K562 (cell line): Measurements from ENCODE around the gene C1QL3. TPM values are rescaled to one million over a fixed set of nuclear protein-coding genes. Genes with fewer than 3 reads are reported as not detected.

ENCODE experiments used
- CBFA2T2 ChIP-seq: fragments of 450-650 bp; conservative IDR thresholded peaks from 2 replicates; pipeline ENCODE4 v1.6.1; 2017; ENCODE audit warnings: mild to moderate bottlenecking
- ELF4 ChIP-seq: fragments of 450-650 bp; formaldehyde crosslinking; IDR thresholded peaks from 2 replicates; pipeline ENCODE4 v1.4.0; 2022; ENCODE audit warnings: missing genetic modification characterization
- EP300 ChIP-seq: IDR thresholded peaks from 2 replicates; pipeline ENCODE4 v1.6.1; 2012; ENCODE audit warnings: low read length, improper control_type of control experiment
- GTF2E2 ChIP-seq: fragments of 200-800 bp; sonication (Bioruptor generic); IDR thresholded peaks from 2 replicates; pipeline ENCODE4 v1.6.1; 2016; ENCODE audit warnings: missing genetic modification characterization, missing compliant biosample characterization
- HLTF ChIP-seq: fragments of 450-650 bp; IDR thresholded peaks from 2 replicates; pipeline ENCODE4 v1.6.1; 2016
- KAT8 ChIP-seq: fragments of 450-650 bp; IDR thresholded peaks from 2 replicates; pipeline ENCODE4 v1.6.1; 2016; ENCODE audit warnings: low read depth, mild to moderate bottlenecking
- MYNN ChIP-seq, 2 experiments: sonication (generic); formaldehyde crosslinking in 1 of 2; IDR thresholded peaks; 2 replicates each; pipeline versions ENCODE4 v1.5.0 to v1.6.1; 2016 to 2020; ENCODE audit warnings: antibody characterized with exemption in 1 of 2, missing genetic modification reagents in 1 of 2
- PPARD ChIP-seq: fragments of 250-450 bp; sonication (Bioruptor Pico); IDR thresholded peaks from 2 replicates; pipeline ENCODE4 v1.8.0; 2022; ENCODE audit warnings: inconsistent platforms, mild to moderate bottlenecking, moderate library complexity
- PRPF4 ChIP-seq: fragments of 200-400 bp; formaldehyde crosslinking; IDR thresholded peaks from one replicate; pipeline ENCODE4 v1.6.1; 2017; ENCODE audit warnings: low read length, low read depth, mild to moderate bottlenecking; ENCODE audit not compliant: insufficient read depth, poor library complexity, severe bottlenecking
- RBM17 ChIP-seq: fragments of 200-400 bp; formaldehyde crosslinking; IDR thresholded peaks from 2 replicates; pipeline ENCODE4 v1.6.1; 2017; ENCODE audit warnings: low read depth, mild to moderate bottlenecking, low read length, borderline replicate concordance
- SMAD2 ChIP-seq: fragments of 150-350 bp; IDR thresholded peaks from 2 replicates; pipeline ENCODE4 v1.6.1; 2014; ENCODE audit warnings: low read depth, mild to moderate bottlenecking, low read length
- SRSF7 ChIP-seq: fragments of 200-400 bp; formaldehyde crosslinking; optimal IDR thresholded peaks from 2 replicates; pipeline ENCODE3; 2017; ENCODE audit warnings: mild to moderate bottlenecking, low read depth, low read length
- TAF7 ChIP-seq: fragments of 450-650 bp; IDR thresholded peaks from 2 replicates; pipeline ENCODE4 v1.6.1; 2016; ENCODE audit warnings: missing genetic modification characterization, missing compliant biosample characterization
- TOE1 ChIP-seq, 2 experiments: fragments of 450-650 bp in 1 of 2; sonication (generic) in 1 of 2; formaldehyde crosslinking in 1 of 2; IDR thresholded peaks; 2 replicates each; pipeline versions ENCODE4 v1.7.1 to v1.8.0; 2016 to 2022; ENCODE audit warnings: borderline replicate concordance in 2 of 2, mild to moderate bottlenecking in 2 of 2, antibody characterized with exemption in 1 of 2, inconsistent platforms in 1 of 2, low read depth in 1 of 2, missing genetic modification reagents in 1 of 2, moderate library complexity in 1 of 2
- ZBTB1 ChIP-seq: sonication (generic); formaldehyde crosslinking; IDR thresholded peaks from 2 replicates; pipeline ENCODE4 v1.8.1; 2023; ENCODE audit warnings: missing genetic modification reagents, low read depth, mild to moderate bottlenecking, borderline replicate concordance
- ZNF174 ChIP-seq: fragments of 250-450 bp; sonication (Bioruptor Pico); IDR thresholded peaks from 2 replicates; pipeline ENCODE4 v1.4.0; 2020; ENCODE audit warnings: mild to moderate bottlenecking
- ZNF280A ChIP-seq: fragments of 450-650 bp; IDR thresholded peaks from 2 replicates; pipeline ENCODE4 v1.6.1; 2018; ENCODE audit warnings: mild to moderate bottlenecking, low read depth; ENCODE audit not compliant: partially characterized antibody
- ZNF583 ChIP-seq: fragments of 250-450 bp; sonication (Bioruptor Pico); IDR thresholded peaks from 2 replicates; pipeline ENCODE4 v1.4.0; 2020
- polyA plus RNA-seq, 8 experiments: library from polyadenylated mRNA; depleted of rRNA in 4 of 8; stranded (reverse) in 5 of 8; unstranded in 3 of 8; fragments of >200 nt; fragmentation: Nextera tagmentation in 2 of 8; fragmentation: Illumina TruSeq in 1 of 8; extraction: Ambion mirVana in 2 of 8; extraction: Trizol in 1 of 8; gene quantifications; 2 replicates each; pipeline versions ENCODE4 v1.2.1 to v1.2.3, GENCODE V29; 2011 to 2014; ENCODE audit warnings: inconsistent platforms in 1 of 8, missing spikeins in 1 of 8
- total RNA-seq, 7 experiments: library from RNA; depleted of rRNA in 6 of 7; stranded (reverse); fragments of >200 nt in 6 of 7; fragmentation: Illumina TruSeq in 2 of 7; extraction: Trizol in 2 of 7; gene quantifications; 2 replicates each; pipeline versions ENCODE4 v1.2.1 to v1.2.3, GENCODE V29; 2011 to 2021; ENCODE audit warnings: low replicate concordance in 1 of 7
- TF ChIP-seq, protein P1 (sequence below): fragments of 200-800 bp; sonication (Bioruptor generic); IDR thresholded peaks from 2 replicates; pipeline ENCODE4 v1.6.1; 2017; ENCODE audit warnings: missing genetic modification characterization, missing compliant biosample characterization
- TF ChIP-seq, protein P2 (sequence below): fragments of 150-350 bp; IDR thresholded peaks from 2 replicates; pipeline ENCODE4 v1.6.1; 2014; ENCODE audit warnings: low read depth, mild to moderate bottlenecking, low read length, borderline replicate concordance
- TF ChIP-seq, protein P3 (sequence below): fragments of 450-650 bp; formaldehyde crosslinking; IDR thresholded peaks from 2 replicates; pipeline ENCODE4 v1.4.0; 2020; ENCODE audit warnings: mild to moderate bottlenecking

The C1QL3 gene
- total and polyA plus RNA-seq, 9 of the 15 experiments (the other 6 are each of a cell fraction or from before 2014, with no cell fraction given): 0.28 to 0.37 TPM; not detected in 7

- TF ChIP-seq TOE1 (IDR thresholded peaks at IDR 0.05; ENCODE audit: borderline replicate concordance) (peak; percentile 70; the same call in 1 of the 2 replicates), TOE1 (CRISPR knock-in tag; IDR thresholded peaks at IDR 0.05; ENCODE audit: borderline replicate concordance, low read depth) (no peak), SMAD2 (no peak), GTF2E2 (tag) (no peak), ZNF174 (no peak), RBM17 (no peak), PRPF4 (no peak), SRSF7 (no peak), HLTF (no peak), CBFA2T2 (peak; percentile 12; the same call in 1 of the 2 replicates), PPARD (CRISPR knock-in tag) (no peak), ELF4 (CRISPR knock-in tag) (no peak), MYNN (IDR thresholded peaks at IDR 0.05) (no peak), MYNN (CRISPR knock-in tag; IDR thresholded peaks at IDR 0.05) (no peak), ZBTB1 (CRISPR knock-in tag) (no peak), ZNF280A (no peak), EP300 (peak; percentile 46; the same call in 1 of the 2 replicates), ZNF583 (no peak), KAT8 (no peak), TAF7 (no peak)
- TF ChIP-seq, protein P1, sequence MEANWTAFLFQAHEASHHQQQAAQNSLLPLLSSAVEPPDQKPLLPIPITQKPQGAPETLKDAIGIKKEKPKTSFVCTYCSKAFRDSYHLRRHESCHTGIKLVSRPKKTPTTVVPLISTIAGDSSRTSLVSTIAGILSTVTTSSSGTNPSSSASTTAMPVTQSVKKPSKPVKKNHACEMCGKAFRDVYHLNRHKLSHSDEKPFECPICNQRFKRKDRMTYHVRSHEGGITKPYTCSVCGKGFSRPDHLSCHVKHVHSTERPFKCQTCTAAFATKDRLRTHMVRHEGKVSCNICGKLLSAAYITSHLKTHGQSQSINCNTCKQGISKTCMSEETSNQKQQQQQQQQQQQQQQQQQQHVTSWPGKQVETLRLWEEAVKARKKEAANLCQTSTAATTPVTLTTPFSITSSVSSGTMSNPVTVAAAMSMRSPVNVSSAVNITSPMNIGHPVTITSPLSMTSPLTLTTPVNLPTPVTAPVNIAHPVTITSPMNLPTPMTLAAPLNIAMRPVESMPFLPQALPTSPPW (CRISPR knock-in tag): no peak
- TF ChIP-seq, protein P2, sequence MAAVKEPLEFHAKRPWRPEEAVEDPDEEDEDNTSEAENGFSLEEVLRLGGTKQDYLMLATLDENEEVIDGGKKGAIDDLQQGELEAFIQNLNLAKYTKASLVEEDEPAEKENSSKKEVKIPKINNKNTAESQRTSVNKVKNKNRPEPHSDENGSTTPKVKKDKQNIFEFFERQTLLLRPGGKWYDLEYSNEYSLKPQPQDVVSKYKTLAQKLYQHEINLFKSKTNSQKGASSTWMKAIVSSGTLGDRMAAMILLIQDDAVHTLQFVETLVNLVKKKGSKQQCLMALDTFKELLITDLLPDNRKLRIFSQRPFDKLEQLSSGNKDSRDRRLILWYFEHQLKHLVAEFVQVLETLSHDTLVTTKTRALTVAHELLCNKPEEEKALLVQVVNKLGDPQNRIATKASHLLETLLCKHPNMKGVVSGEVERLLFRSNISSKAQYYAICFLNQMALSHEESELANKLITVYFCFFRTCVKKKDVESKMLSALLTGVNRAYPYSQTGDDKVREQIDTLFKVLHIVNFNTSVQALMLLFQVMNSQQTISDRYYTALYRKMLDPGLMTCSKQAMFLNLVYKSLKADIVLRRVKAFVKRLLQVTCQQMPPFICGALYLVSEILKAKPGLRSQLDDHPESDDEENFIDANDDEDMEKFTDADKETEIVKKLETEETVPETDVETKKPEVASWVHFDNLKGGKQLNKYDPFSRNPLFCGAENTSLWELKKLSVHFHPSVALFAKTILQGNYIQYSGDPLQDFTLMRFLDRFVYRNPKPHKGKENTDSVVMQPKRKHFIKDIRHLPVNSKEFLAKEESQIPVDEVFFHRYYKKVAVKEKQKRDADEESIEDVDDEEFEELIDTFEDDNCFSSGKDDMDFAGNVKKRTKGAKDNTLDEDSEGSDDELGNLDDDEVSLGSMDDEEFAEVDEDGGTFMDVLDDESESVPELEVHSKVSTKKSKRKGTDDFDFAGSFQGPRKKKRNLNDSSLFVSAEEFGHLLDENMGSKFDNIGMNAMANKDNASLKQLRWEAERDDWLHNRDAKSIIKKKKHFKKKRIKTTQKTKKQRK: no peak
- TF ChIP-seq, protein P3, sequence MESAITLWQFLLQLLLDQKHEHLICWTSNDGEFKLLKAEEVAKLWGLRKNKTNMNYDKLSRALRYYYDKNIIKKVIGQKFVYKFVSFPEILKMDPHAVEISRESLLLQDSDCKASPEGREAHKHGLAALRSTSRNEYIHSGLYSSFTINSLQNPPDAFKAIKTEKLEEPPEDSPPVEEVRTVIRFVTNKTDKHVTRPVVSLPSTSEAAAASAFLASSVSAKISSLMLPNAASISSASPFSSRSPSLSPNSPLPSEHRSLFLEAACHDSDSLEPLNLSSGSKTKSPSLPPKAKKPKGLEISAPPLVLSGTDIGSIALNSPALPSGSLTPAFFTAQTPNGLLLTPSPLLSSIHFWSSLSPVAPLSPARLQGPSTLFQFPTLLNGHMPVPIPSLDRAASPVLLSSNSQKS (CRISPR knock-in tag): no peak
These were observed 29.7 kb downstream of the C1QL3 start (continued) for GRCh38 chr10:16491933-16492332.
